ENCODE results near the gene MITF. TPM values are rescaled to one million over a fixed set of nuclear protein-coding genes. Genes with fewer than 3 reads are reported as not detected.

The MITF gene
- total and polyA plus RNA-seq, 4 donors, result 0.91 to 2.9 (median 2.3) TPM

- DNase-seq (ENCODE audit: low spot score), result no peak
Measured at GRCh38 chr3:69753179-69753775, 14.0 kb downstream of the MITF start.

More at GRCh38 chr3:69753179-69753775, 14.0 kb downstream of the MITF start:
- TF ChIP-seq FOXA1 (IDR thresholded peaks at IDR 0.05) (no peak), GABPA (IDR thresholded peaks at IDR 0.05 in 1 of 2, conservative IDR thresholded peaks at IDR 0.05 in 1 of 2) (no peak), ATF3 (IDR thresholded peaks at IDR 0.05) (no peak), MAX (IDR thresholded peaks at IDR 0.05) (no peak), REST (IDR thresholded peaks at IDR 0.05) (no peak), HNF4G (IDR thresholded peaks at IDR 0.05) (no peak), ZBTB33 (IDR thresholded peaks at IDR 0.05) (no peak), JUND (IDR thresholded peaks at IDR 0.05) (no peak), CTCF (IDR thresholded peaks at IDR 0.05; ENCODE audit: low read depth, low read length, missing input control) (no peak), RAD21 (IDR thresholded peaks at IDR 0.05) (no peak), YY1 (IDR thresholded peaks at IDR 0.05) (no peak), TAF1 (conservative IDR thresholded peaks at IDR 0.05) (no peak), HNF4A (conservative IDR thresholded peaks at IDR 0.05) (no peak), EGR1 (IDR thresholded peaks at IDR 0.05; ENCODE audit: low read depth in 2 of 2) (no peak), FOXA2 (IDR thresholded peaks at IDR 0.05) (no peak)
- Histone ChIP-seq H3K4me1 (ENCODE audit: control insufficient read depth in 4 of 4, insufficient read depth in 4 of 4, low read length in 3 of 4) (peaks cover 0 to 1% (median 0%) of the 10 kb centered on the region in 4 donors), H3K27me3 (ENCODE audit: control insufficient read depth in 4 of 4, insufficient read depth in 4 of 4, low read length in 3 of 4) (no peaks in the 10 kb centered on the region), H3K9me3 (ENCODE audit: control insufficient read depth in 4 of 4, low read length in 3 of 4) (no peaks in the 10 kb centered on the region), H3K27ac (ENCODE audit: low read depth in 1 of 2, low read length in 2 of 2) (no peak overlapping the region), H3K4me3 (ENCODE audit: low read depth in 1 of 3, low read length in 3 of 3) (no peak overlapping the region), H3K36me3 (ENCODE audit: control insufficient read depth in 4 of 4, insufficient read depth in 3 of 4, low read depth in 1 of 4, low read length in 3 of 4) (no peaks in the 10 kb centered on the region), H3K9ac (ENCODE audit: low read depth in 1 of 2, low read length in 2 of 2) (no peak overlapping the region)
